Right atrium auricular region (tissue), 2 donors: Measurements from ENCODE around the gene EIF3K. TPM values are rescaled to one million over a fixed set of nuclear protein-coding genes. Genes with fewer than 3 reads are reported as not detected.
"Not testable (repeated sequence)": the region's sequence is repeated elsewhere in the genome, so short reads cannot be mapped to it uniquely, and the experiment has no call there.

ENCODE experiments used
- DNase-seq: peaks from one replicate; pipeline ENCODE4 v3.0.0-alpha.2; 2019; ENCODE audit warnings: low spot score
- H3K27ac ChIP-seq, 2 donors: fragments of 200-600 bp; sonication (generic); 1 replicate in 1 of 2; 2 replicates in 1 of 2; pipeline ENCODE4 v1.5.1; 2016 to 2019
- H3K27me3 ChIP-seq, 2 donors: fragments of 200-600 bp; sonication (generic); one replicate each; pipeline versions ENCODE4 v1.5.1 to v1.6.0; 2017 to 2019
- H3K36me3 ChIP-seq: fragments of 200-600 bp; sonication (generic); one replicate; pipeline ENCODE4 v1.5.1; 2016
- H3K4me1 ChIP-seq, 2 donors: fragments of 200-600 bp; sonication (generic); one replicate each; pipeline versions ENCODE4 v1.5.1 to v1.6.0; 2017 to 2019
- H3K4me3 ChIP-seq, 2 donors: fragments of 200-600 bp; sonication (generic); 1 replicate in 1 of 2; 2 replicates in 1 of 2; pipeline ENCODE4 v1.5.1; 2017 to 2019; ENCODE audit warnings: mild to moderate bottlenecking in 1 of 2, moderate library complexity in 1 of 2
- H3K9me3 ChIP-seq, 2 donors: fragments of 200-600 bp; sonication (generic); one replicate each; pipeline ENCODE4 v1.5.1; 2019
- total RNA-seq, 2 donors: library from RNA; depleted of rRNA; stranded (reverse); fragments of >200 nt; gene quantifications; one replicate each; pipeline ENCODE4 v1.1.0, GENCODE V29; 2016
- TF ChIP-seq, protein P1 (sequence below), 2 donors: fragments of 200-600 bp; sonication (generic); IDR thresholded peaks; one replicate each; pipeline ENCODE4 v1.5.1; 2019; ENCODE audit warnings: antibody characterized with exemption in 2 of 2

Gene EIF3K, protein sequence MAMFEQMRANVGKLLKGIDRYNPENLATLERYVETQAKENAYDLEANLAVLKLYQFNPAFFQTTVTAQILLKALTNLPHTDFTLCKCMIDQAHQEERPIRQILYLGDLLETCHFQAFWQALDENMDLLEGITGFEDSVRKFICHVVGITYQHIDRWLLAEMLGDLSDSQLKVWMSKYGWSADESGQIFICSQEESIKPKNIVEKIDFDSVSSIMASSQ
- 100 to 1,000 TPM; 716 to 786 TPM for total RNA-seq

DNA sequence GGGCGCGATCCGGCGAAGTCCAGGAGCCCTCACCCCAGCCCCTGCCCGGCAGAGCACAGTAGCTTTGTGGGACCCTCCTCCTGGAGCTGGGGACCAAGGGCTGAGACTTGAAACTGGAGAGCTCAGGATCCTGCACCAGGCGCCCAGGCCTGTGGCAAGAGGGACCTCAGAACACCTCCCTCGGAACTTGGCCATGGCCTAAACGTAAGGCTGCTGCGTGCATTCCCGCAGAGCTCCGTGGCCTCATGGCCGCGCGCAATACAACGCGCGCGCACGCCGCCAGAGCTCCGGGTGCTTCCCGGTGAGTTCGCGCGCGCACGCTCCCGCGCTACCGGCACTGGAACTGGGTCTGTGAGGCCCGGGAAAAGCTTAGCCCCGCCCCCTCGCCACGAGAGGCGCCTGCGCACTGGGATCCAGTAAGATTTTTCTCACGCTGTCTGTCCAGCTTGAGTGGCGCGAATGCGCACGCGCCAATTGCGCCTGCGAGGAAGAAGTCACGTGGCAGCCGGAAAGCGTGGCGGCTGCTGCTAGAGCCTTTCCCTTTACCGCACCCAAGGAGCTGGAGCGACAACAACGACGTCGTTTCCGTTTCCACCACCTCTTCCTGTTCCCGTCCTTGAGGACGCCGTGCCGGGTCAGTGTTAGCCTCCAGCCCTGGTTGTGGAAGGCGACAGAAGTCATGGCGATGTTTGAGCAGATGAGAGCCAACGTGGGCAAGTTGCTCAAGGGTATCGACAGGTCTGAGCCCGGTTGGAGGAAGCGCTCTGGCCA lies at the start of gene EIF3K:
Gene EIF3K, plus strand, starts transcription at position 599 of the 771 bp plus-strand sequence. Its CDS starts 81 bp downstream, at position 680.
- H3K4me1 ChIP-seq: peaks cover 0 to 23% of the 10 kb centered on the region in 2 donors

DNA sequence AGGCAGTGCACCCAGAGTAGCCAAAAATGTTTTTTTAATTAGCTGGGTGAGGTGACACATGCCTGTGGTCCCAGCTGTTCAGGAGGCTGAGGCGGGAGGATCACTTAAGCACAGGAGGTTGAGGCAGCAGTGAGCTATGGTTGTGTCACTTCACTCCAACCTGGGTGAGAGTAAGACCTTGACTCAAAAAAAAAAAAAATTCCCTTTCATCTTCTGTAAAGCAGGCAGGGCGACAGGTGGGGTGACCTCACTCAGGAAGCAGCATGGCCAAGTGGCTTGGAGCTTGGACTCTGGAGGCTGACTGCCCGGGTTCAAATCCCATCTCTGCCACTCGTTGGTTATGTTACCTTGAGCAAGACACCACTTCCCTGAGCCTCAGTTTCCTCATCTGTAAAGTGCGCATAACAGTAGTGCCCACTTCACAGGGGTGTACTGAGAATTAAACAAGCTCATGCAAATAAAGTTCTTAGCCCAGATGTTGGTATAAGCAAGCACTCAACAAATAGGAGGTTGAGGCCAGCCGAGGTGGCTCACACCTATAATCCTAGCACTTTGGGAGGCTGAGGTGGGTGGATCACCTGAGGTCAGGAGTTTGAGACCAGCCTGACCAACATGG lies 49.5 kb upstream of the EIF3K start:
- no peak for DNase-seq
- H3K4me3 ChIP-seq: no peak overlapping the region
- TF ChIP-seq, protein P1, sequence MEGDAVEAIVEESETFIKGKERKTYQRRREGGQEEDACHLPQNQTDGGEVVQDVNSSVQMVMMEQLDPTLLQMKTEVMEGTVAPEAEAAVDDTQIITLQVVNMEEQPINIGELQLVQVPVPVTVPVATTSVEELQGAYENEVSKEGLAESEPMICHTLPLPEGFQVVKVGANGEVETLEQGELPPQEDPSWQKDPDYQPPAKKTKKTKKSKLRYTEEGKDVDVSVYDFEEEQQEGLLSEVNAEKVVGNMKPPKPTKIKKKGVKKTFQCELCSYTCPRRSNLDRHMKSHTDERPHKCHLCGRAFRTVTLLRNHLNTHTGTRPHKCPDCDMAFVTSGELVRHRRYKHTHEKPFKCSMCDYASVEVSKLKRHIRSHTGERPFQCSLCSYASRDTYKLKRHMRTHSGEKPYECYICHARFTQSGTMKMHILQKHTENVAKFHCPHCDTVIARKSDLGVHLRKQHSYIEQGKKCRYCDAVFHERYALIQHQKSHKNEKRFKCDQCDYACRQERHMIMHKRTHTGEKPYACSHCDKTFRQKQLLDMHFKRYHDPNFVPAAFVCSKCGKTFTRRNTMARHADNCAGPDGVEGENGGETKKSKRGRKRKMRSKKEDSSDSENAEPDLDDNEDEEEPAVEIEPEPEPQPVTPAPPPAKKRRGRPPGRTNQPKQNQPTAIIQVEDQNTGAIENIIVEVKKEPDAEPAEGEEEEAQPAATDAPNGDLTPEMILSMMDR (IDR thresholded peaks at IDR 0.05): no peak
- H3K27ac ChIP-seq: no peak overlapping the region
- H3K4me1 ChIP-seq: no peaks in the 10 kb centered on the region
- H3K36me3 ChIP-seq: no peaks in the 10 kb centered on the region
- no peaks in the 10 kb centered on the region for H3K27me3 ChIP-seq
- no peaks in the 10 kb centered on the region for H3K9me3 ChIP-seq

More for the DNA sequence above, at the start of gene EIF3K:
- TF ChIP-seq, protein P1 (IDR thresholded peaks at IDR 0.05): peak in 1 of 2 donors; percentile 31
- peak; percentile 99 for DNase-seq
- no peaks in the 10 kb centered on the region for H3K9me3 ChIP-seq
- no peaks in the 10 kb centered on the region for H3K27me3 ChIP-seq
- peak within 1 kb of the TSS; percentile 88 to 93 for H3K27ac ChIP-seq
- peak within 1 kb of the TSS; percentile 92 to 99 for H3K4me3 ChIP-seq
- peaks cover 33% of the 10 kb centered on the region for H3K36me3 ChIP-seq

DNA sequence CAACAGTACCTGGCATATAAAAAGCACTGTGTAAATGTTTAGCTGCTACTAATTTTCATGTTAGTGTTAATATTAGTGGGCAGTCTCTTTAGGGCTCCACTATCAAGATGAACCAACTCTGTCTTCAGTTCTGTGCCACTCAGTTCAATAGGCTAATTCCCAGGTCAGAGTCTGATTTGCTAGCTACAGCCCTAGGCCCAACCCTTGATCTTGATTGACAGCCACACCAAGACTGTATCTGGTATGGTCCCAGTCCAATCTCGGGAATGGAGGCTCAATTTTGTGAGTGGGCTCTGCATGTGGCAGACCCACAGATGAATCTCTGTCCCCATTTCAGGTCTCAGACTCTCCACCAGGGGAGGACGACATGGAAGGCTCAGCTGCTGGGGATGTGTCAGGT lies 47.3 kb upstream of the EIF3K start:
- H3K9me3 ChIP-seq: no peaks in the 10 kb centered on the region
- no peak for DNase-seq
- H3K4me1 ChIP-seq: no peaks in the 10 kb centered on the region
- TF ChIP-seq, protein P1 (IDR thresholded peaks at IDR 0.05): no peak
- H3K27ac ChIP-seq: no peak overlapping the region
- no peaks in the 10 kb centered on the region for H3K27me3 ChIP-seq
- H3K36me3 ChIP-seq: no peaks in the 10 kb centered on the region
- H3K4me3 ChIP-seq: no peak overlapping the region

DNA sequence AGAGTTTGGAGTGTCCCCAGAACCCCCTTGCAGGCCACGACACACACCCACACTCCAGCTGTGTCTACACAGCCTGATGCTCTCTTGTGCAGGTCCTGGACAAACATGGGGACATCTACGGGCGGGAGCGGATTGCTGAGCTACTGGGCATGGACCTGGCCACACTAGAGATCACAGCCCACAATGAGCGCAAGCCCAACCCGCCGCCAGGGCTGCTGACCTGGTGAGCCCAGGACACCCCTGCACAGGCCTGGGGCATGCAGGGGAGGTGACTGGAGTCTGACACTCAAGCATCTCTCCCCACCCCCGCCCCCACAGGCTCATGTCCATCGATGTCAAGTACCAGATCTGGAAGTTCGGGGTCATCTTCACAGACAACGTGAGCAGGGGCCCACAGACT lies 41.2 kb upstream of the EIF3K start:
- H3K27ac ChIP-seq: no peak overlapping the region
- H3K36me3 ChIP-seq: no peaks in the 10 kb centered on the region
- TF ChIP-seq, protein P1 (IDR thresholded peaks at IDR 0.05): no peak

DNA sequence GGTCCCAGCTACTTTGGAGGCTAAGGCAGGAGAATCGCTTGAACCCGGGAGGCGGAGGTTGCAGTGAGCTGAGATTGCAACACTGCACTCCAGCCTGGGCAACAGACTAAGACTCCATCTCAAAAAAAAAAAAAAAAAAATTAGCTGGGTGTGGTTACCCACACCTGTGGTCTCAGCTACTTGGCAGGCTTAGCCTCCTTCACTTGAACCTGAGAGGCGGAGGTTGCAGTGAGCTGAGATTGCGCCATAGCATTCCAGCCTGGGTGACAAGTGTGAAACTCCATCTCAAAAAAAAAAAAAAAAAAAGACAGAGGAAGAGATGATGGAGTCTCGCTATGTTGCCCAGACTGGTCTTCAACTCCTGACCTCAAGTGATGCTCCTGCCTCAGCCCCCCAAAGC lies 39.7 kb upstream of the EIF3K start:
- not testable (repeated sequence) for DNase-seq, H3K4me3 ChIP-seq, H3K4me1 ChIP-seq, H3K27ac ChIP-seq, H3K9me3 ChIP-seq, H3K36me3 ChIP-seq, H3K27me3 ChIP-seq

More for the DNA sequence above, 41.2 kb upstream of the EIF3K start:
- Histone ChIP-seq H3K4me1 (no peaks in the 10 kb centered on the region), H3K27me3 (no peaks in the 10 kb centered on the region), H3K4me3 (no peak overlapping the region), H3K9me3 (no peaks in the 10 kb centered on the region)
- no peak for DNase-seq

DNA sequence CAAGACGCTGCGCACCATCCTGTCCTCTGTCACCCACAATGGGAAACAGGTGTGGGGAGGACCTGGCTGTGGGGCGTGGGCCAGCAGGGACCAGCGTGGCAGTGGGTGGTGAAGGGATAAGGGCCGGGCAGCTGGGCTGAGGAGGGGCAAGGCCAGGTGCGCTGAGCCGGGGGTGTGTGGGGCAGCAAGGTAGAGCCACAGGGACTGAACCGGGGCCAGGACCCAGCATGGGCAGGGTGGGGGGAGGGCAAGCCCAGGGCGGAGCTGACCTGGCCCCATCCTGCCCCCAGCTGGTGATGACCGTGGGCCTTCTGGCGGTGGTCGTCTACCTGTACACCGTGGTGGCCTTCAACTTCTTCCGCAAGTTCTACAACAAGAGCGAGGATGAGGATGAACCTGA lies 38.9 kb upstream of the EIF3K start:
- no peaks in the 10 kb centered on the region for H3K9me3 ChIP-seq
- DNase-seq: no peak
- H3K27ac ChIP-seq: no peak overlapping the region
- H3K36me3 ChIP-seq: no peaks in the 10 kb centered on the region
- no peaks in the 10 kb centered on the region for H3K27me3 ChIP-seq
- H3K4me1 ChIP-seq: no peaks in the 10 kb centered on the region
- TF ChIP-seq, protein P1 (IDR thresholded peaks at IDR 0.05): no peak
- no peak overlapping the region for H3K4me3 ChIP-seq
